PFSK-1 (cell line): ENCODE measurements around the gene WWC2.

Source experiments
- FOXP2 ChIP-seq: optimal IDR thresholded peaks from 2 replicates; pipeline ENCODE3; 2011; ENCODE audit warnings: borderline replicate concordance, control low read depth, inconsistent platforms; ENCODE audit not compliant: insufficient read depth; ENCODE audit errors: extremely low read length, extremely low read depth
- POLR2AphosphoS5 ChIP-seq: IDR thresholded peaks from 2 replicates; pipeline ENCODE4 v1.6.1; 2012; ENCODE audit warnings: low read depth, mild to moderate bottlenecking, control low read depth, low read length, moderate library complexity
- SIN3A ChIP-seq: IDR thresholded peaks from 2 replicates; pipeline ENCODE4 v1.6.1; 2012; ENCODE audit warnings: mild to moderate bottlenecking, low read length, moderate library complexity, borderline replicate concordance; ENCODE audit not compliant: insufficient read depth
- TAF1 ChIP-seq: IDR thresholded peaks from 2 replicates; pipeline ENCODE4 v1.6.1; 2012; ENCODE audit warnings: low read length, control low read depth, borderline replicate concordance; ENCODE audit not compliant: insufficient read depth
- TF ChIP-seq, protein P1 (sequence below), 2 experiments: IDR thresholded peaks; 2 replicates each; pipeline versions ENCODE4 v1.6.1 to v1.8.0; 2011 to 2012; ENCODE audit warnings: low read depth in 2 of 2, low read length in 2 of 2, control low read depth in 1 of 2, inconsistent platforms in 1 of 2, mild to moderate bottlenecking in 1 of 2, moderate library complexity in 1 of 2; ENCODE audit not compliant: insufficient read depth in 1 of 2

WWC2 gene

DNA sequence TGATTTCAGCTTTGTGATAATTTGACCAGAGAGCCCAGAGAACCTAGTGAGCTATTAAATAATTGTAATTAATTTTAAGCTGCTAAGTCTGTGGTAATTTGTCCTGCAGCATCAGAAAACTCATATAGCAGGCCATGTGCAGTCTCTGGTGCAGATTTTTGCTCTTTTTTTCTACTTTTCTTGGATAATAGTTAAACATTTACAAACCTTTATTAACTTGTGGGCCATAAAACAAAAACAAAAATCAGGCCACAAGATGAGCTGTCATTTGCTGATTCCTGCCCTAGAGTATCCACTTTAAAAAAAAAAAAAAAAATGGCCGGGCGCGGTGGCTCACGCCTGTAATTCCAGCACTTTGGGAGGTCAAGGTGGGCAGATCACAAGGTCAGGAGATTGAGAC is 121.2 kb downstream of the WWC2 start:
- TF ChIP-seq TAF1 (no peak), POLR2AphosphoS5 (no peak), SIN3A (no peak), FOXP2 (no peak)
- TF ChIP-seq, protein P1, sequence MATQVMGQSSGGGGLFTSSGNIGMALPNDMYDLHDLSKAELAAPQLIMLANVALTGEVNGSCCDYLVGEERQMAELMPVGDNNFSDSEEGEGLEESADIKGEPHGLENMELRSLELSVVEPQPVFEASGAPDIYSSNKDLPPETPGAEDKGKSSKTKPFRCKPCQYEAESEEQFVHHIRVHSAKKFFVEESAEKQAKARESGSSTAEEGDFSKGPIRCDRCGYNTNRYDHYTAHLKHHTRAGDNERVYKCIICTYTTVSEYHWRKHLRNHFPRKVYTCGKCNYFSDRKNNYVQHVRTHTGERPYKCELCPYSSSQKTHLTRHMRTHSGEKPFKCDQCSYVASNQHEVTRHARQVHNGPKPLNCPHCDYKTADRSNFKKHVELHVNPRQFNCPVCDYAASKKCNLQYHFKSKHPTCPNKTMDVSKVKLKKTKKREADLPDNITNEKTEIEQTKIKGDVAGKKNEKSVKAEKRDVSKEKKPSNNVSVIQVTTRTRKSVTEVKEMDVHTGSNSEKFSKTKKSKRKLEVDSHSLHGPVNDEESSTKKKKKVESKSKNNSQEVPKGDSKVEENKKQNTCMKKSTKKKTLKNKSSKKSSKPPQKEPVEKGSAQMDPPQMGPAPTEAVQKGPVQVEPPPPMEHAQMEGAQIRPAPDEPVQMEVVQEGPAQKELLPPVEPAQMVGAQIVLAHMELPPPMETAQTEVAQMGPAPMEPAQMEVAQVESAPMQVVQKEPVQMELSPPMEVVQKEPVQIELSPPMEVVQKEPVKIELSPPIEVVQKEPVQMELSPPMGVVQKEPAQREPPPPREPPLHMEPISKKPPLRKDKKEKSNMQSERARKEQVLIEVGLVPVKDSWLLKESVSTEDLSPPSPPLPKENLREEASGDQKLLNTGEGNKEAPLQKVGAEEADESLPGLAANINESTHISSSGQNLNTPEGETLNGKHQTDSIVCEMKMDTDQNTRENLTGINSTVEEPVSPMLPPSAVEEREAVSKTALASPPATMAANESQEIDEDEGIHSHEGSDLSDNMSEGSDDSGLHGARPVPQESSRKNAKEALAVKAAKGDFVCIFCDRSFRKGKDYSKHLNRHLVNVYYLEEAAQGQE (IDR thresholded peaks at IDR 0.05; ENCODE audit: insufficient read depth in 1 of 2, low read depth in 2 of 2, low read length in 2 of 2) = no peak

DNA sequence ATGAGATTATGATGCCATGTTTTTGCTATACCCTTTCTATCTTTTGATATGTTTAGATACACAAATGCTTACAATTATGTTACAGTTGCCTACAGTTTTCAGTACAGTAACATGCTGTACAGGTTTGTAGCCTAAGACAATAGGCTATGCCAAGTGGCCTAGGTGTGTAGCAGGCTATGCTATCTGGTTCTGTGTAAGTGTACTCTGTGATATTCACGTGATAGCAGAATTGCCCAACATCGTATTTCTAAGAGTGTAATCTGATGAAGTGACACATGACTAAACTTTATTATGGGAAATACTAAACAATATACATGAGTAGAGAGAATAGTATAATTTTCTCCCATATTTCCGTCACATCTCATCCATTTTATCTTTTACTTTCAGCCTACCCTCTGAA is 124.0 kb downstream of the WWC2 start:
- no peak for TF ChIP-seq FOXP2
- no peak for TF ChIP-seq POLR2AphosphoS5
- no peak for TF ChIP-seq SIN3A
- TF ChIP-seq, protein P1 (IDR thresholded peaks at IDR 0.05; ENCODE audit: insufficient read depth in 1 of 2, low read depth in 2 of 2, low read length in 2 of 2) = no peak
- no peak for TF ChIP-seq TAF1

DNA sequence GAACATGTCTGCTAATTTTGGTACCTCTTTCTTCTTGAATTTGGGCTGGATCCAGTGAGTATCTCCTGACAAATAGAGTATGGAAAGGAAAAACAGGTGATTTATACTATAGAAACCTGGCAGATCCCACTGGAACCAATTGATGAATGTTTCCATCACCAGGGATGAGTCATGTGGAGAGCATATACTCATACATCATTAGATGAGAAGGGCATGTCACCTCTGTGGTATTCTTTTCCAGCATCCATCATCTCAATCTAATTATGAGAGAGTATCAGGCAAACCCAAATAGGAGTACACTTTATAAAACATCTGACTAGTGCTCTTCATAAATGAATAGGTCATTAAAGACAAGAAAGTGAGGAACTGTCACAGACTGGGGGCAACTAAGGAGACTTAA is 130.3 kb downstream of the WWC2 start:
- TF ChIP-seq POLR2AphosphoS5 (no peak), FOXP2 (no peak), SIN3A (no peak), TAF1 (no peak)
- TF ChIP-seq, protein P1 (IDR thresholded peaks at IDR 0.05; ENCODE audit: insufficient read depth in 1 of 2, low read depth in 2 of 2, low read length in 2 of 2) = no peak

DNA sequence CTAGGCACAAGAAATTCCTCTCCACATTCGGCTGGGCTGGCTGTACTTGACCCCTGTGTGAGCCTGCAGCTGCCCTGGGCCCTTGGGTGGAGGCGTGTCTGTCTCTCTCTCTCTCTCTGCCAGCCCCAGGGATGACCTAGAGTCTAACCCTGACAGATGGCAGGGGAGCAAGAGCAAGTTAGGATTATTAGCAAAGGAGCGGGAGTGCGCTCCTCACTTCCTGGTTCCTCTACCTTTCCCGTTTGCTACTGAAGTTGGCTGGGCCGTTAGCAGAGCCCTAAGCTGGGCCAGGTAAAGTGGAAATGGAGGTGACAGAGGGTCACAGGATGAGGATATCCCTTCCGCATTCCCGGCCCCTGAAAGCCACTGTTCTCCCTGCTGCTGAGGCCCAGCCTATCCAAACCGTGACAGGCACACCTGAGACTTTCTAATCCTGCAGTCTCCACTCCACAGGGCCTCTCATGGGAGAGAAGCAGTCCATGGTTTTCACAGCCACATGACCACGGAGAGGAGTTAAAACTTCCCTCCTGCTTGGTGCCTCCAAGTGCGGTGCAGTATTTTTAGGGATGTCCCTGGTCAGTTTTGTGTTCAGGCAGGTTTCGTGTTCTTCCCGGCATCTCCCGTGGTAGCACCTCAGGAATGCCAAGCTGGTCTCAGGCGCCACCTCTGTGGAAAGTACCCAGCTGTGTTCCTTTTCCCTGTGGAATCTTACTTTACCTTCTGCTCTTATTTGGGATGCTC is 141.7 kb downstream of the WWC2 start:
- TF ChIP-seq SIN3A (no peak), FOXP2 (no peak), POLR2AphosphoS5 (no peak), TAF1 (no peak)
- TF ChIP-seq, protein P1 (IDR thresholded peaks at IDR 0.05; ENCODE audit: insufficient read depth in 1 of 2, low read depth in 2 of 2, low read length in 2 of 2) = no peak
